GM19099 (cell line): ENCODE data around the gene SARS1.

Experiments
- POLR2A ChIP-seq: IDR thresholded peaks from 3 replicates; pipeline ENCODE4 v1.6.1; 2011; ENCODE audit warnings: low read depth; ENCODE audit not compliant: insufficient read length; ENCODE audit errors: extremely low read depth

SARS1 gene

DNA sequence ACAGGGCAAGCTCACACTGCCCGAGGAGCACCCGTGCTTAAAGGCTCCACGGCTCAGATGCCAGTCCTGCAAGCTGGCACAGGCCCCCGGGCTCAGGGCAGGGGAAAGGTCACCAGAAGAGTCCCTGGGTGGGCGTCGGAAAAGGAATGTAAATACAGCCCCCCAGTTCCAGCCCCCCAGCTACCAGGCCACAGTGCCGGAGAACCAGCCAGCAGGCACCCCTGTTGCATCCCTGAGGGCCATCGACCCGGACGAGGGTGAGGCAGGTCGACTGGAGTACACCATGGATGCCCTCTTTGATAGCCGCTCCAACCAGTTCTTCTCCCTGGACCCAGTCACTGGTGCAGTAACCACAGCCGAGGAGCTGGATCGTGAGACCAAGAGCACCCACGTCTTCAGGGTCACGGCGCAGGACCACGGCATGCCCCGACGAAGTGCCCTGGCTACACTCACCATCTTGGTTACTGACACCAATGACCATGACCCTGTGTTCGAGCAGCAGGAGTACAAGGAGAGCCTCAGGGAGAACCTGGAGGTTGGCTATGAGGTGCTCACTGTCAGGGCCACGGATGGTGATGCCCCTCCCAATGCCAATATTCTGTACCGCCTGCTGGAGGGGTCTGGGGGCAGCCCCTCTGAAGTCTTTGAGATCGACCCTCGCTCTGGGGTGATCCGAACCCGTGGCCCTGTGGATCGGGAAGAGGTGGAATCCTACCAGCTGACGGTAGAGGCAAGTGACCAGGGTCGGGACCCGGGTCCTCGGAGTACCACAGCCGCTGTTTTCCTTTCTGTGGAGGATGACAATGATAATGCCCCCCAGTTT, 36.9 kb downstream of the SARS1 start:
- TF ChIP-seq POLR2A, result no peak

DNA sequence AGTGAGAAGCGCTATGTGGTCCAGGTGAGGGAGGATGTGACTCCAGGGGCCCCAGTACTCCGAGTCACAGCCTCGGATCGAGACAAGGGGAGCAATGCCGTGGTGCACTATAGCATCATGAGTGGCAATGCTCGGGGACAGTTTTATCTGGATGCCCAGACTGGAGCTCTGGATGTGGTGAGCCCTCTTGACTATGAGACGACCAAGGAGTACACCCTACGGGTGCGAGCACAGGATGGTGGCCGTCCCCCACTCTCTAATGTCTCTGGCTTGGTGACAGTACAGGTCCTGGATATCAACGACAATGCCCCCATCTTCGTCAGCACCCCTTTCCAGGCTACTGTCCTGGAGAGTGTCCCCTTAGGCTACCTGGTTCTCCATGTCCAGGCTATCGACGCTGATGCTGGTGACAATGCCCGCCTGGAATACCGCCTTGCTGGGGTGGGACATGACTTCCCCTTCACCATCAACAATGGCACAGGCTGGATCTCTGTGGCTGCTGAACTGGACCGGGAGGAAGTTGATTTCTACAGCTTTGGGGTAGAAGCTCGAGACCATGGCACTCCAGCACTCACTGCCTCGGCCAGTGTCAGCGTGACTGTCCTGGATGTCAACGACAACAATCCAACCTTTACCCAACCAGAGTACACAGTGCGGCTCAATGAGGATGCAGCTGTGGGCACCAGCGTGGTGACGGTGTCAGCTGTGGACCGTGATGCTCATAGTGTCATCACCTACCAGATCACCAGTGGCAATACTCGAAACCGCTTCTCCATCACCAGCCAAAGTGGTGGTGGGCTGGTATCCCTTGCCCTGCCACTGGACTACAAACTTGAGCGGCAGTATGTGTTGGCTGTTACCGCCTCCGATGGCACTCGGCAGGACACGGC, 37.8 kb downstream of the SARS1 start:
- no peak for TF ChIP-seq POLR2A

DNA sequence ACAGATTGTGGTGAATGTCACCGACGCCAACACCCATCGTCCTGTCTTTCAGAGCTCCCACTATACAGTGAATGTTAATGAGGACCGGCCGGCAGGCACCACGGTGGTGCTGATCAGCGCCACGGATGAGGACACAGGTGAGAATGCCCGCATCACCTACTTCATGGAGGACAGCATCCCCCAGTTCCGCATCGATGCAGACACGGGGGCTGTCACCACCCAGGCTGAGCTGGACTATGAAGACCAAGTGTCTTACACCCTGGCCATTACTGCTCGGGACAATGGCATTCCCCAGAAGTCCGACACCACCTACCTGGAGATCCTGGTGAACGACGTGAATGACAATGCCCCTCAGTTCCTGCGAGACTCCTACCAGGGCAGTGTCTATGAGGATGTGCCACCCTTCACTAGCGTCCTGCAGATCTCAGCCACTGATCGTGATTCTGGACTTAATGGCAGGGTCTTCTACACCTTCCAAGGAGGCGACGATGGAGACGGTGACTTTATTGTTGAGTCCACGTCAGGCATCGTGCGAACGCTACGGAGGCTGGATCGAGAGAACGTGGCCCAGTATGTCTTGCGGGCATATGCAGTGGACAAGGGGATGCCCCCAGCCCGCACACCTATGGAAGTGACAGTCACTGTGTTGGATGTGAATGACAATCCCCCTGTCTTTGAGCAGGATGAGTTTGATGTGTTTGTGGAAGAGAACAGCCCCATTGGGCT, 38.6 kb downstream of the SARS1 start:
- no peak for TF ChIP-seq POLR2A

DNA sequence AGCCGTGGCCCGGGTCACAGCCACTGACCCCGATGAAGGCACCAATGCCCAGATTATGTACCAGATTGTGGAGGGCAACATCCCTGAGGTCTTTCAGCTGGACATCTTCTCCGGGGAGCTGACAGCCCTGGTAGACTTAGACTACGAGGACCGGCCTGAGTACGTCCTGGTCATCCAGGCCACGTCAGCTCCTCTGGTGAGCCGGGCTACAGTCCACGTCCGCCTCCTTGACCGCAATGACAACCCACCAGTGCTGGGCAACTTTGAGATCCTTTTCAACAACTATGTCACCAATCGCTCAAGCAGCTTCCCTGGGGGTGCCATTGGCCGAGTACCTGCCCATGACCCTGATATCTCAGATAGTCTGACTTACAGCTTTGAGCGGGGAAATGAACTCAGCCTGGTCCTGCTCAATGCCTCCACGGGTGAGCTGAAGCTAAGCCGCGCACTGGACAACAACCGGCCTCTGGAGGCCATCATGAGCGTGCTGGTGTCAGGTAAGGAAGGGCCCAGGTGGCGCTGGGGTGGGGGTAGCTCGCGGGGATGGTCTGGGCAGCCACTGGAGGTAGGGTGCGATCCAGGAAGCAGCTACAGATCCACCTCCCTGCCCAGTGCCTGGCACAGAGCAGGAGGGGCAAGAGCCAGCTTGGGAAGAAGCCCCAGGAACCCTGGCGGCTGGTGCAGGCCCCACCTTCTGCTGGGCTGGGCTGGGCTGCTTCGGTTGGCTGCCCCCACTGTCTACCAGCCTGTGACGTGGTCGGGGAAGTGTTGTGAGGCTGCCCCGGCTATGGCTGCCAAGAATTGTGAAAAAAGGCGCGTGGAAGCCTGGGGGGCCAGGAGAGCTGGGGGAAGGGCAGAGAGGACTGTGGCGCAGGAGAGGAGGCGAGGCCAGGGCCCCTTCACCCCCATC, 39.4 kb downstream of the SARS1 start:
- no peak for TF ChIP-seq POLR2A

DNA sequence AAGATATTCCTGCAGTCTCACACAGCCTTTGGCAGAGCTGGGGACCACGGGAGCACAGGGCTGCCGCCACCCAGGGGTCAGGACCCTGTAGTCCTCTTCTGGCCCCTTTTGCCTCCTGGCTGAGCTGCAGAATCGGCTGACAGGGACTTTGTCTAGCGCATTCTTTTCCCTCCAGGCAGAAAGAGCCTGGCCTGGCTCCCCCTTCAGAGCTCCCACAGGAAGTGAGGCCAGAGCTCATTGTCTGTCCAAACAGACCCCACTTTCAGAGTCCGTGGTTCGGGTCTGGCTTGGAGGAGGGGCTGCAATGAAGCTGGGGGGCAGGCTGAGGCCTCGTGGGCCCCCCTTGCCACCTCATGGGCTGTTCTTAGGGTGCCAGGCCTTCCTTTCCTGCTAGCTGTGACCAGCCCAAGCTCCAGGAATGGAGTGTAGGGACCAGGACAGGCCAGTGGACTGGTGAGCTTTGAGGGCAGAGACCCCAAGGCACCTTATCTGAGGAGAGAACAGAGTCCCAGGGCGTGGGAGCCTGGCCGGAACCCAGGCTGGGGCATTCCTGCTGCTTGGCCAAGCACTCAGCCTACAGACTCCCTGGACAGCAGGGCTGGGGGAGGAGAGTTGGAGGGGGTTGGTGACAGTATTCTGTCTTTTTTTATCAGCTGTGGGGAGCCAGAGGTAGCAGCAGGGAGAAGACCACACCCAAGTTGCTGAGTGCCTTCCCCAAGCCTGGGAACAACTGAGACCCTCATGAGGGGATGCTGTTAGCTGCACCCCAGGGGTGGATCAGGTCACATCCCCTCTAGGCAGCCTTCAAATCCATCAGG, 40.3 kb downstream of the SARS1 start:
- TF ChIP-seq POLR2A, result no peak

DNA sequence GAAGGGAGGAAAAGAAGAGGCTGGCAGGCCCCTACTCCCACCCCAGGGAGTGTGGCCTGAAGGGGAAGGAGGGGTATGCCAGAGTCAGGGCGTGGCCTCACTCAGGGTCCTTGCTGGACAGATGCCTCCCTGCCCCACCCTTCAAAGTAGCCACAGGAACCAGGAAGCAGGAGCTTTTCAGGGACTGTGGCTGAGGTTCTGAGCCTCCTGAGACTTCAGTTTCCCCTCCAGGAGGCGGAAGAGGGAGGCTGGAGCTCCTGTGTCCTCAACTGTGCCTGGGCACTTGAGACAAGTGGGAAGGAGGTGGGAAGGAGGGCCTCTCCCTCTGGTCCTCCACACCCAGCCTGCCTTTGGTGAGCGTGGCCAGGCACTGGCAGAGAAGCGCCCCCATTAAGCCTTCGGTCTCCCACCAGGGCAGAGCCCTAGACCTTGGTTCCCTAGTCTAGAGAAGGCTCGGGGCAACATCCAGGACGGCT, 40.9 kb downstream of the SARS1 start:
- TF ChIP-seq POLR2A, result no peak

DNA sequence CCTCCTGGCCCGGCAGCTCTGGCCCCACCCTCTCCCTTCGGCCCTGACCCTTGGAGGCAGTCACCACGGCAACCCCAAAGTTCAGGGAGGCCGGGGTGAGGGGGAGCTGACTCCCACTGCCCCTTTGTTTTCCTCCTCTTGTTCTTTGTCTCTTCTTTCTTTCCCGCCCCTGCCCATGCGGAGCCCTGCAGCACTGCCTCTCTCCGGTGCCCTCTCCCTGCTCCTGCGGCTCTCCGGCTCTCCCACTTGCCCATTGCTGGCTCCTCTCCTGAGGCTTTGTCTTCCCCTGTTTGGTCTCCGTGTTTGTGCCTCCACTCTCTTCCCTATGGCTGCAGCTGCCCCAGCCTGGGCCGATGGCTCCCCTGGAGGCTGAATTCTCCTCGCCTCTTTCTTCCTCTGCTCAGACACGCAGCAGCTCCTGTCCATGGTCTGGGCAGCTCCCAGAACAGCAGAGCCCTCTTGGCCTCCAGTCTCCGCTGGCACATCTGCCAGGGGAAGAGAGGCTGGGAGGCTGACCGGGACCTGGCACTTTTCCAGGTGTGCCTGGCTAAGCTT, 41.5 kb downstream of the SARS1 start:
- no peak for TF ChIP-seq POLR2A

DNA sequence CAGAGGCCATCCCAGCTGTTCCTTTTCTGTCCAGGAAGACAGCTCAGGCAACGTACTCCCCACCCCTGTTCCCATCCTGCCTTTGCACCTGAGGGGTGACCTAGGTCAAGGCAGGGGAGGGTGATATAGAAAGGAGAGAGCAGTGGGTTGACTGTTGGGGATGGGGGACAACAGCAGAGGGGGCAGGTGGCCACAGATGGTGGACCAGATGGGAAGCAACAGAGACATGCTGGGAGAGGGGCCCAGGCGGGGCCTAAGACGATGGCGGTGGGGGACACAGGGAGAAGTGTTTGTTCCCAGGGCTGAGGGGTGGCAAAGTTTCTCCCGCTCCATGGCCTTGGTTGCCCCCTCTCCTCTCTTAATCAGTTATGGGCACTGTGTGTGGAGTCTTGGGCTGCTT, 42.0 kb downstream of the SARS1 start:
- TF ChIP-seq POLR2A, result no peak

DNA sequence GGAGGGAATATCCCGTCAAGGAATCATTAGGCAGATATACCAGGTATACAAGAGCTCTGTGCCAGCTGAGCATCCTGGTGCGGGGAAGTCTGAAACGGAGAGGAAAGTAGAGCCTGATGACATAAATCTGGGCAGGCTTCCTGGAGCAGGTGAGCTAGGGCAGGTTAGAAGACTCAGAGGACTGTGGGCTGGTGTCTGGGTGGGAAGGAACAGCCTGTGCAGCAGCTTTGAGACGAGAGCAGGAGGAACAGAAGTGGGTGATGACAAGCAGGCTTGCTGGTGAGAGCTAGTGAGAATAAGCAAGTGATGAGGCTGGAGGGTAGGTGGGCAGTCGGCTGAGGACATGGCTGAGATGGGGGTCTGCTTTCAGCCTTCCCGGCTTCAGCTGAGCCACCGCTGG, 42.4 kb downstream of the SARS1 start:
- no peak for TF ChIP-seq POLR2A

DNA sequence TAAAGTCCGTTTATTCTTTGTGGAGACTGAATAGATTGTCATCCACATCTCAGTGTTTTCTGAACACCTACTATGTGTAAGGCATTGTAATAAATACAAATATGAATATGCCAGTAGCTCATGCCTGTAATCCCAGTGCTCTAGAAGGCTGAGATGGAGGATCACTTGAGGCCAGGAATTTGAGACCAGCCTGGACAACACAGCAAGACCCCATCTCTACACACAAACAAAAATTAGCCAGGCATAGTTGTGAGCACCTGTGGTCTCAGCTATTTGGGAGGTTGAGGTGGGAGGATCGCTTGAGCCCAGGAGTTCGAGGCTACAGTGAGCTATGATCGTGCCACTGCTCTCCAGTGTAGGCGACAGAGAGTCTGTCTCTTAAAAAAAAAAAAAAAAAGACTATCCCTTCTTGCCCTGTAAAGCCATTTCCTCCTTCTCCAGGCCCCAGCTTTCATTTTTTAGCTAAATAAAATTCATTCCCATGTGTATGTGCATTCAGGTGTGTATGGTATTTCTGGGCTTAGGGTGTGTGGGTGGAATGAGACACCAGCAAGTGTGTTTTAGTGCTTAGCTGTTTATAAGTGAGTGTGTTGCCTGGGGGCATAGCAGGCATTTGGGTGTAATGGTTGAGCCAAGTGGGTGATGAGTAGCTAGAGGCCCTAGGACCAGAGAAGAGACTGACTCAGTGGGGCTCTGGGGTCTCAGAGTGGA, 43.4 kb downstream of the SARS1 start:
- TF ChIP-seq POLR2A, result no peak

DNA sequence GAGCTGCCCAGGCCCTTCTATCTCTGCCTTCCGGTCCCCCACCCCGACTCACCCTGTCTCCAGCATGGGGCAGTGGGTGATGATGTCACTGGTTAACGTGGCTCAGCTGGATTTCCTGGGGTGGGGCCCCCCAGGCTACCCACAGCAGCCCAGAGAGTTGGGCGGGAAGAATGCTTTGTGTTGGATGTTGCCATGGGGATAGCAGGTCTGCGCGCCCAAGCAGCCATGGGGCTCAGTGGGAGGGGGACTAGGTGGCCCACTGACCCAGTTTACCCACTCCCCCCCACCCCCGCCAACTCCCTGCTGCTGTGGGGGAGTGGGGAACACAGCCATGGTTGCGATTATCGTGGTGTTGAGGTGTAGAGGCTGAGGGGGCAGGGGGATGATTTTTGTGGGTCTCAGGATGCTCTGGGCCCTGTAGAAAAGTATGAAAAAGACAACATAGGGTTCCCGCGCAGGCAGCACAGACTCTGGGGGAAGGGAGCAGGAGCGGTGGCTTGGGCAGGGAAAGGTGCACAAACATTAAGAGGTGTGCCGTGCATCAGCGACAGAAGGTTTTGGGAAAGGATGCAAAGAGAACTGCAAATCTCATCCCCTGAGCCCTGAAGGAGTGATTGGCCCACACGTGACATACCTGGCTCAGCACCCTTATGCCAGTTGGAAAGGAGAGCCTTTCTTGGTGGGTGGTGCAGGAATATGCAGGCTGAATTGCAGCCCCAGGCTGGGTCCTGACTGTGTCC, 44.1 kb downstream of the SARS1 start:
- no peak for TF ChIP-seq POLR2A
